Left renal pelvis (tissue), 4 donors: ENCODE measurements around the gene EP300. TPM values are rescaled to one million over a fixed set of nuclear protein-coding genes. Genes with fewer than 3 reads are reported as not detected.
A peak's percentile ranks its signal among the peaks of the same experiment; 100 is the strongest.
"Not testable (repeated sequence)": the region's sequence is repeated elsewhere in the genome, so short reads cannot be mapped to it uniquely, and the experiment has no call there.

Experiments
- DNase-seq, 4 donors: peaks; one replicate each; pipeline ENCODE4 v3.0.0-alpha.2; 2013; ENCODE audit warnings: low read depth in 4 of 4, low spot score in 3 of 4
- polyA plus RNA-seq, 4 donors: library from polyadenylated mRNA; unstranded; fragments of 120-200 nt; gene quantifications; one replicate each; pipeline ENCODE4 v1.2.1, GENCODE V29; 2013; ENCODE audit not compliant: insufficient read length in 4 of 4

EP300 gene
- polyA plus RNA-seq, 4 donors = 50.6 to 79.5 (median 56.7) TPM

GRCh38 chr22:41145921-41146320 lies 53.5 kb downstream of the EP300 start:
- not testable (repeated sequence) for DNase-seq

DNA sequence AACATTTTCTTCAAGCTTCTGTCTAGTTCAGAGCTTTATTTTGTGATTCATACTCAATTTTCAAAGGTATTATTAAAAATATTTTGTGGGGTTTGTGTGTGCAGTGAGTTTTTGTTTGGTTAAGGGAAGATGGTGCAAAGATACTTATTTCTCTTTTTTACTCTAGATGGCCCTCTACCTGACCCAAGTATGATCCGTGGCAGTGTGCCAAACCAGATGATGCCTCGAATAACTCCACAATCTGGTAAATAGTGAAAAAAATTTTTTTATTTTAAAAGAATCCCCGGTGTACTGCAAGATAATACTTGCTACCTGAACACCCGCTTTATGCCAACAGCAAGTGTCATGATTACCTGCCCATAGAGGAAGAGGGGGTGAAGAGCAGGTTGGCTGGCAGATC lies 54.2 kb downstream of the EP300 start:
- DNase-seq = no peak

DNA sequence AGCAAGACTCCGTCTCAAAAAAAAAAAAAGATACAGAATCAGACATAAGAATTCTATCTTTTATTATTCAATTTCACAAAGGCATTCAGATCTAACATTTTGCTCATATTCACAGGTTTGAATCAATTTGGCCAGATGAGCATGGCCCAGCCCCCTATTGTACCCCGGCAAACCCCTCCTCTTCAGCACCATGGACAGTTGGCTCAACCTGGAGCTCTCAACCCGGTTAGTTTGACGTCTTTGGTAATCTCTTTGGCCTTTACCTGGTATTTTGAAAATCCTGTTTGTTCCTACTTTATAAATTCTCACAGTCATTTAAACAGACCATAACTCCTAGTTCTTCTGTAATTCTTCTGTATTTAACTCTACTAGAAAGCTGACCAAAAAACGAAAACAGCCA lies 55.3 kb downstream of the EP300 start:
- no peak for DNase-seq

- DNase-seq = no peak
These were observed 60.5 kb downstream of the EP300 start for GRCh38 chr22:41152902-41153301.

DNA sequence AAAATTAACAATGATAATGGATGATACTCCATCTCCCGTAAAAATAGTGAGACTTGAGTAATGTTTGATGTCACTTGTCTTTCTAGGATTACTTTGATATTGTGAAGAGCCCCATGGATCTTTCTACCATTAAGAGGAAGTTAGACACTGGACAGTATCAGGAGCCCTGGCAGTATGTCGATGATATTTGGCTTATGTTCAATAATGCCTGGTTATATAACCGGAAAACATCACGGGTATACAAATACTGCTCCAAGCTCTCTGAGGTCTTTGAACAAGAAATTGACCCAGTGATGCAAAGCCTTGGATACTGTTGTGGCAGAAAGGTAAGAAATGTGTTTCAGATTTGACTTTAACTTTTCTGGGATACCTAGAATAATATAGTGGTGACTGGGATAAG lies 64.7 kb downstream of the EP300 start:
- no peak for DNase-seq

DNA sequence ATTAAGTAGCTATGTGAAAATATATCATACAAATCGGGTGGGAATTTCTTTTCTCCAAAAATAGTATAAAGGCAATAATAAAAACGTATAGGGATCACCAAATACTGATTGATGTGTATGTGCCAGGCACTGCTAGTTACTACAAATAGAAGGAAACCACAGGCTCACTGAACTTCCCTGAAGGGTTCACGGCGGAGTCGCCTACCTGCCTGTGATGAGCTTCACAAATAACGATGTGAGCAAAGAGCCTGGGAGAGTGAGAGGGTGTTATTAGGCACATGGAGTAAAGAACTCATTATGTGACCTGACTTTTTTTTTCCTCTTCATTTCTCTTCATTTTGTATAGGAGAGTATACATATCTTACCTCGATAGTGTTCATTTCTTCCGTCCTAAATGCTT lies 76.8 kb downstream of the EP300 start:
- no peak for DNase-seq

DNA sequence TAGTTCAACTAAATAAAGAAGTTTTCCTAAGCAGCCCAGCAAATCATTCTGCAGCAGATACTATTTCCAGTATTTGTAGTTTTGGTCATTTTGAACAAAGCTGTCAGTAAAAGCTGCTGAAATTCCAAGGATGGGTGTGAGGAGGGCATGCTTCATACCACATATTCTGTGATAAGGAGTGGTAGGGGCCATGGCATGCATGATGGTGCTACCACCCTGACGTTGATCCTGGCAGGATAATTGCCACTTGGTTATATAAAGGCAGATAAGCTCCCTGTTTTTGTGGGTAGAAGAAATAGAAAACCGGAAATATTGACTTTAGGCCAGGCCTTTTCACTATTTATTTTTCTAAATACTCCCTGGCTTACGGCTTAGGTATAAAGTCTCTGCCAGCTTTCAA lies 79.6 kb downstream of the EP300 start:
- no peak for DNase-seq

DNA sequence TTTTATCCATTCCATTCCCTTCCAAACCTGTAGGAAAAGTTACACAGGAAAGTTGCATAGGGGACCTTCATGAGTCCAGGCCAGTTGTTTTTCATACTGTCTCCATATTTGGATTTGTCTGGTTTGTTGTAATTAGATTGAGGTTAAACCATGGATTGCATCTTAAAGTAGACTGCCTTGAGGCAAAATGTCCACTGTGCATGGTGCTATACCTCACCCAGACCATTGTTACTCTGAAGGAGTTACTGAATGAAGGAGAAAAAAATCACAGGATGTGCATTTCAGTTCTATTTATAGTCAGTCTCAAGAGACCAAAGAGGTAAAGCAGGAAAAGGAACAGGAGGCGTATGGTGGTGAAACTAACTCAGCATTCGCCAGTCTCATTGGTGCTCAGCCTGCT lies 83.2 kb downstream of the EP300 start:
- no peak for DNase-seq

DNA sequence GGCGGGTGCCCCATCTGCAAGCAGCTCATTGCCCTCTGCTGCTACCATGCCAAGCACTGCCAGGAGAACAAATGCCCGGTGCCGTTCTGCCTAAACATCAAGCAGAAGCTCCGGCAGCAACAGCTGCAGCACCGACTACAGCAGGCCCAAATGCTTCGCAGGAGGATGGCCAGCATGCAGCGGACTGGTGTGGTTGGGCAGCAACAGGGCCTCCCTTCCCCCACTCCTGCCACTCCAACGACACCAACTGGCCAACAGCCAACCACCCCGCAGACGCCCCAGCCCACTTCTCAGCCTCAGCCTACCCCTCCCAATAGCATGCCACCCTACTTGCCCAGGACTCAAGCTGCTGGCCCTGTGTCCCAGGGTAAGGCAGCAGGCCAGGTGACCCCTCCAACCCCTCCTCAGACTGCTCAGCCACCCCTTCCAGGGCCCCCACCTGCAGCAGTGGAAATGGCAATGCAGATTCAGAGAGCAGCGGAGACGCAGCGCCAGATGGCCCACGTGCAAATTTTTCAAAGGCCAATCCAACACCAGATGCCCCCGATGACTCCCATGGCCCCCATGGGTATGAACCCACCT lies 84.7 kb downstream of the EP300 start:
- no peak for DNase-seq

DNA sequence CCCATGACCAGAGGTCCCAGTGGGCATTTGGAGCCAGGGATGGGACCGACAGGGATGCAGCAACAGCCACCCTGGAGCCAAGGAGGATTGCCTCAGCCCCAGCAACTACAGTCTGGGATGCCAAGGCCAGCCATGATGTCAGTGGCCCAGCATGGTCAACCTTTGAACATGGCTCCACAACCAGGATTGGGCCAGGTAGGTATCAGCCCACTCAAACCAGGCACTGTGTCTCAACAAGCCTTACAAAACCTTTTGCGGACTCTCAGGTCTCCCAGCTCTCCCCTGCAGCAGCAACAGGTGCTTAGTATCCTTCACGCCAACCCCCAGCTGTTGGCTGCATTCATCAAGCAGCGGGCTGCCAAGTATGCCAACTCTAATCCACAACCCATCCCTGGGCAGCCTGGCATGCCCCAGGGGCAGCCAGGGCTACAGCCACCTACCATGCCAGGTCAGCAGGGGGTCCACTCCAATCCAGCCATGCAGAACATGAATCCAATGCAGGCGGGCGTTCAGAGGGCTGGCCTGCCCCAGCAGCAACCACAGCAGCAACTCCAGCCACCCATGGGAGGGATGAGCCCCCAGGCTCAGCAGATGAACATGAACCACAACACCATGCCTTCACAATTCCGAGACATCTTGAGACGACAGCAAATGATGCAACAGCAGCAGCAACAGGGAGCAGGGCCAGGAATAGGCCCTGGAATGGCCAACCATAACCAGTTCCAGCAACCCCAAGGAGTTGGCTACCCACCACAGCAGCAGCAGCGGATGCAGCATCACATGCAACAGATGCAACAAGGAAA lies 85.4 kb downstream of the EP300 start:
- DNase-seq = no peak

DNA sequence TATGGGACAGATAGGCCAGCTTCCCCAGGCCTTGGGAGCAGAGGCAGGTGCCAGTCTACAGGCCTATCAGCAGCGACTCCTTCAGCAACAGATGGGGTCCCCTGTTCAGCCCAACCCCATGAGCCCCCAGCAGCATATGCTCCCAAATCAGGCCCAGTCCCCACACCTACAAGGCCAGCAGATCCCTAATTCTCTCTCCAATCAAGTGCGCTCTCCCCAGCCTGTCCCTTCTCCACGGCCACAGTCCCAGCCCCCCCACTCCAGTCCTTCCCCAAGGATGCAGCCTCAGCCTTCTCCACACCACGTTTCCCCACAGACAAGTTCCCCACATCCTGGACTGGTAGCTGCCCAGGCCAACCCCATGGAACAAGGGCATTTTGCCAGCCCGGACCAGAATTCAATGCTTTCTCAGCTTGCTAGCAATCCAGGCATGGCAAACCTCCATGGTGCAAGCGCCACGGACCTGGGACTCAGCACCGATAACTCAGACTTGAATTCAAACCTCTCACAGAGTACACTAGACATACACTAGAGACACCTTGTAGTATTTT lies 86.1 kb downstream of the EP300 start:
- no peak for DNase-seq

GRCh38 chr22:41180362-41180761 lies 88.0 kb downstream of the EP300 start:
- DNase-seq = not testable (repeated sequence)

DNA sequence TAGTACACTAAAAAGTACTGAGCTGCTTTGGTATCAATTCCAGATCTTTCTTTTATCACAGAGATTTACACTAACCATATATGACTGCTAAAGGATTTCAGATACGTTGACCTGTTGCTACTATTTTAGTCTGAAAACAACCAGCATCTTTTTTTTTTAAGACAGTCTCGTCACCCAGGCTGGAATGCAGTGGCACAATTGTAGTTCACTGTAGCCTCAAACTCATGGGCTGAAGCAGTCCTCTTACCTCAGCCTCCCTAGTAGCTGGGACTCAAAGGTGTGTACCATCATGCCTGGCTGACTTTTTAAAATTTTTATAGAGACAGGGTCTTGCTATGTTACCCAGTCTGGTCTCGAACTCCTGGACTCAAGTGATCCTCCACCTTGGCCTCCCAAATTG lies 88.5 kb downstream of the EP300 start:
- no peak for DNase-seq

DNA sequence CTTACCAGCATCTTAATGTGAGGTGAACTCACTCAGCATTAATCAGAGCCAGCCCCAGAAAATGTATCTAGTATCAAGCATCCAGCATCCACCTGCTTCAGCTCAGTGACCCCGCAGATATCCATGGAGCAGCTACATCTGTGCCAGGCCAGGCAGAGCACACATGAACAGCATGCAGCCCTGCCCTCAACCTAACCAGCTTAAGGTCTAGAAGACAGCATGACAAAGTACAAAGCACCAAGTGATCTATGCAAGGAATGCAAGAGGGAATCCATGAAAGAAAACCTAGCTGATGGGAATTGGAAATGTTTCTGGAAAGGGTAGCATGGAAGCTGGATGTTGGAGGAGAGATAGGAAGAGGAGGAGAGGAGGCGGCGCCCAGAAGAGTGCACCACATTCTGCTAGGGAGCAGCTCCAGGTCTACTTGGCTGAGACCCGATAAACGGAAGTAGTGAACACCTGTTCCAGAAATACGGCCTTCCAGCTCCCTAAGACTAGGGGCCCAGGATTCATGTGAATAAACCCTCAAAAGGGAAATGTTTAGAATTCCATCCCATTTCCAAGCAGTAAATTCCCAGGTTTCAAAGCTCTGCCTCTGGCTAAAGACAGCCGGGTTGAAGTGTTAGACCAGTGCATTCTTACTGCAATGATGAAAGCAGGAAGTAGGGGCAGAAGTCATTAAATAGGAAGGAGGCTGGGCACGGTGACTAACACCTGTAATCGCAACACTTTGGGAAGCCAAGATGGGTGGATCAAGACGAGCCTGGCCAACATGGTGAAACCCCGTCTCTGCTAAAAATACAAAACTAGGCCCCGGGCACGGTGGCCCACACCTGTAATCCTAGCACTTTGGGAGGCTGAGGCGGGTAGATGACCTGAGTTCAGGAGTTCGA lies 89.2 kb downstream of the EP300 start:
- no peak for DNase-seq

DNA sequence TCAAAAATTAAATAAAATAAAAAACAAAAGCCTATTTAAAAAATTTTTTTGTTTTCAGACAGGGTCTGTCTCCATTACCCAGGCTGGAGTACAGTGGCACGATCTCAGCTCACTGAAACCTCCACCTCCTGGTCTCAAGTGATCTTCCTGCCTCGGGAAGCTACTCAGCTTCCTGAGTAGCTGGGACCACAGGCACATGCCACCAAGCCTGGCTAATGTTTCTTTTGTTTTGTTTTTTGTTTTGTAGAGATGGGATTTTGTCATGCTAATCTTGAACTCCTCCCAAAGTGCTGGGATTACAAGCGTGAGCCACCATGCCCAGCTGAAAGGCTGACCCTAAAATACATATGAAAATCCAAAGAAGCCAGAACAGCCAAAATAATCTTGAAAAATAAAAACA lies 92.3 kb downstream of the EP300 start:
- DNase-seq = no peak

DNA sequence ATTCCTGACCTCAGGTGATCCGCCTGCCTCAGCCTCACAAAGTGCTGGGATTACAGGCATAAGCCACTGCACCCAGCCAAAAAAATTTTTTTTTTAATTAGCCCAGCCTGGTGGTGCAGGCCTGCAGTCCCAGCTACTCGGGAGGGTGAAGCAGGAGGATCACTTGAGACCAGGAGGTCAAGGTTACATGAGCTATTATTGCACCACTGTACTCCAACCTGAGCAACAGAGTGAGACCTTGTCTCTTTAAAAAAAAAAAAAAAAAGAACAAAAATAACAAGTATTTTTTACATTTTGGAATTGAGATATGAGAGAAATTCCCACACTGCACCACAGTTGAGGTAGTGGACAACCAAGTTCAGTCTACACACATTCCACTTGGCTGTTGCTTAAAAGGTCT lies 99.1 kb downstream of the EP300 start:
- DNase-seq = no peak

DNA sequence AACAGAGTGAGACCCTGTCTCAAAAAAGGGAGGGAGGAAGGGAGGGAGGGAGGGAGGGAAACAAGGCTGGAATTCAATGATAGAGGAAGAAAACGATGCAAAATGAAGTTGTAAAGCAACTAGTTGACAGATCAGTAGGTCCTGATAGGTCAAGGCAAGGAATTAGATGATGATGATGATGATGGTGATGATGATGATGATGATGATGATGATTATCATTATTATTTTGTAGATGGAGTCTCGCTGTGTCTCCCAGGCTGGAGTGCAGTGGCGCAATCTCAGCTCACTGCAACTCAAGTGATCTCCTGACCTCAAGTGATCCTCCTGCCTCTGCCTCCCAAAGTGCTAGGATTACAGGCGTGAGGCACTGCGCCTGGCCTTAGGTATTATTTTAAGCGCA lies 101.4 kb downstream of the EP300 start:
- no peak for DNase-seq

- DNase-seq = peak in 2 of 4 donors; percentile 39 to 60
These were observed 104.9 kb downstream of the EP300 start for GRCh38 chr22:41197038-41197972.

DNA sequence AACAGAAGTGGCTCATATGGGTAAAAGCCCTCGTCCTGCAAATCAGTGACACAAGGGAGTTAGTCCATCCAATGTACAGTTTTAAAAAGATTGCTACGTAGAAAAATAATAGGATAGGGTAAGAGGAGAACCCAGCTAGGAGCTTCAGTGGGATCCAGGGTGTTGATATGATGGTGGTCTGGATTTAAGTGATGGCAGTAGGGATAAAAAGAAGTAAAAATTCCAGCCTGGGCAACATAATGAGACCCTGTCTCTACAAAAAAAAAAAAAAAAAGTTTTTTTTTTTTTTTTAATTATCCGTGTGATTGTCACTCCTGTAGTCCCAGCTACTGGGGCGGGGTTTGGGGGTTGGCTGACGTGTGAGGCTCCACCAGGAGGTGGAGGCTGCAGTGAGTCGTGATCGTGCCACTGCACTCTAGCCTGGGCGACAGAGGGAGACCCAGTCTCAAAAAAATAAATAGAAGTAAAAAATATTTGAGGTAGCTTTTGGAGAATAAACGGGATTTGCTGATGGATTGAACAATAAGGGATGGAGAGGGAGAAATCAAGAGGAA lies 105.7 kb downstream of the EP300 start:
- DNase-seq = no peak

- no peak for DNase-seq
These were observed 108.7 kb downstream of the EP300 start for GRCh38 chr22:41201141-41201540.
